ENCODE measurements around the gene PARD3.

The PARD3 gene

DNA sequence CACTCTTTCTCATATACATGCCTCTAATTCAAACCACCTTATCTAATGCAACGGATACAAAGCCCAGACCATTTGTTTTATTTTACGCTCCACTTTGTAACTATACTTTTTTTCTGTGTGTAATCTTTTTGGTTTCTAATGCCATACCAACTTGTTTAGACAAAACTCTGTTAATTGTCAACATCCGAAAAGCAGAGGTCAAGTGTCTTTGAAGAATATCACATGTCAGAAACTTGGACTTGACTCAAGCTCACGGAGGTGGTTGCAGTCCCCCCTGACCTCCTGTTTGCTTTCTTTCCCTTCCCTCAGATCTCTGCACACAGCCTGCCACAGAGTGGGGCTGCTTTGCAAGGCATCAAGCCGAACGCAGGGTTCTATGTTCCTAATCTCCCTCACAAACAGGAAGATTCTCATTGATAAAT lies 698.9 kb downstream of the PARD3 start:
- no peaks in the 10 kb centered on the region for H3K27me3 ChIP-seq (replicated peaks in 2 of 5; ENCODE audit: control insufficient read depth in 4 of 5, insufficient read depth in 5 of 5, low read length in 4 of 5)
- ChIA-PET POLR2A (no interaction called here), CTCF (interaction anchor here (1.1 kb wide), 1 partner anchor 9 kb away, joined by 3 read pairs; no protein-coding TSS in a partner anchor)
- DNase-seq, result no peak
- H3K27ac ChIP-seq (ENCODE audit: insufficient read depth in 1 of 2, low read depth in 1 of 2, low read length in 2 of 2, poor library complexity in 1 of 2, severe bottlenecking in 2 of 2), result no peak overlapping the region
- peaks cover 0 to 1% (median 0%) of the 10 kb centered on the region in 5 experiments for H3K9me3 ChIP-seq (ENCODE audit: control extremely low read depth in 1 of 5, control insufficient read depth in 4 of 5, insufficient read depth in 2 of 5, low read depth in 1 of 5, low read length in 4 of 5)
- H3K36me3 ChIP-seq (ENCODE audit: control insufficient read depth in 4 of 4, insufficient read depth in 4 of 4, low read length in 3 of 4), result no peaks in the 10 kb centered on the region
- peaks cover 0 to 2% (median under 1%) of the 10 kb centered on the region in 4 experiments for H3K4me1 ChIP-seq (ENCODE audit: control extremely low read depth in 1 of 4, control insufficient read depth in 4 of 4, insufficient read depth in 4 of 4, low read length in 3 of 4)
- H3K4me3 ChIP-seq (ENCODE audit: control insufficient read depth in 1 of 7, extremely low read depth in 1 of 7, insufficient read depth in 4 of 7, low read depth in 2 of 7, low read length in 6 of 7), result no peak overlapping the region
- WGBS (ENCODE audit: insufficient coverage), result 100% methylated on average over 1 of the region's 6 CpGs

DNA sequence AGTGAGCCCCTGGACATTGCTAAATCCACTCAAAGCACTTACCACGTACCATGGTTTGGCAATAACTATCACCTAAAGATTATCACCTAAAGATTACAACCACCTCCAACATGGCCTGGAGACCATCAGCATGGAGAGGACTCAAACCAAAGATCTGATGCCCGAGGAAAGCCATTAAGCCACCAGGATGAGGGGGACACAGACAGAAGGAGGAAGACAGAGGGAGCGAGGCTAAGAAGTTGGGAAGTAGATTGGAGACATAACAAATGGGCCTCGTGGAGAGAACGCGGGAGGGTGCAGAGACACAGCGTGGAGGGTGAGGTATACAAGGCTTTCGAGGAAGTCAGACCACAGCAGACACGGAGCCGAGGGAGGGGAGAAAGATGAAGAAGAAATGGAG lies 700.2 kb downstream of the PARD3 start:
- no peak overlapping the region for H3K4me3 ChIP-seq (ENCODE audit: control insufficient read depth in 1 of 7, extremely low read depth in 1 of 7, insufficient read depth in 4 of 7, low read depth in 2 of 7, low read length in 6 of 7)
- H3K36me3 ChIP-seq (ENCODE audit: control insufficient read depth in 4 of 4, insufficient read depth in 4 of 4, low read length in 3 of 4), result no peaks in the 10 kb centered on the region
- H3K4me1 ChIP-seq (ENCODE audit: control extremely low read depth in 1 of 4, control insufficient read depth in 4 of 4, insufficient read depth in 4 of 4, low read length in 3 of 4), result no peaks in the 10 kb centered on the region
- 91% methylated on average over 8 of the region's 10 CpGs for WGBS (ENCODE audit: insufficient coverage)
- no peak for DNase-seq
- POLR2A ChIA-PET, result no interaction called here
- CTCF ChIA-PET, result no interaction called here
- H3K27me3 ChIP-seq (replicated peaks in 2 of 5; ENCODE audit: control insufficient read depth in 4 of 5, insufficient read depth in 5 of 5, low read length in 4 of 5), result no peaks in the 10 kb centered on the region
- H3K9me3 ChIP-seq (ENCODE audit: control extremely low read depth in 1 of 5, control insufficient read depth in 4 of 5, insufficient read depth in 2 of 5, low read depth in 1 of 5, low read length in 4 of 5), result peaks cover 0 to 1% (median 0%) of the 10 kb centered on the region in 5 experiments
- no peak overlapping the region for H3K27ac ChIP-seq (ENCODE audit: insufficient read depth in 1 of 2, low read depth in 1 of 2, low read length in 2 of 2, poor library complexity in 1 of 2, severe bottlenecking in 2 of 2)

DNA sequence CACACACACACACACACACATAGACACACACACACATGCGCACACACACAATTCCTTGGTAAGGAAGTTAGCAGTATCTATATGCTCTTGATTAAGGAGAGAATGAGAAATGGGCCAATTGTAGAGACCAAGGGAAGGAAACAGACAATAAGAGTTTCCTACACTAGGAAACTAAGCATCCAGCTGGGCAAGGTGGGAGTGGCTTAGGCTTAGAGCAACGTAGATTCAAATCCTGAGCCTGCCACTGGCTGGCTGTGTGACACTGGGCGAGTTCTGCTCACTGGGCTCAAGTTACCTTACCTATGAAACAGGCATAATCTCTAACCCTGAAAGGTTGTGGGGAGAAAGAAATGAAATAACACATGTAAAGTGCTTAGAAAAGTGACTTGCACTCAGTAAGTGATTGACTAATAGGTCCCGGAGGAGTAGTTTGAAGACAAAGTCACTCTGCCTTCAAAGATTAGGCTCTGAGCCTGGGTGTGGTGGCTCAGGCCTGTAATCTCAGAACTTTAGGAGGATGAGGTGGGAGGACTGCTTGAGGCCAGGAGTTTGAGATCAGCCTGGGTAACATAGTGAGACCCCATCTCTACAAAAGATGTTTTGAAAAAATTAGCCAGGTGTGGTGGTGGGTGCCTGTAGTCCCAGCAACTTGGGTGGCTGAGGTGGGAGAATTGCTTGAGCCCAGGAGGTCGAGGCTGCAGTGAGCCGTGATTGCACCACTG lies 701.4 kb downstream of the PARD3 start:
- Histone ChIP-seq H3K36me3 (ENCODE audit: control insufficient read depth in 4 of 4, insufficient read depth in 4 of 4, low read length in 3 of 4) (no peaks in the 10 kb centered on the region), H3K4me3 (ENCODE audit: control insufficient read depth in 1 of 7, extremely low read depth in 1 of 7, insufficient read depth in 4 of 7, low read depth in 2 of 7, low read length in 6 of 7) (no peak overlapping the region), H3K9me3 (ENCODE audit: control extremely low read depth in 1 of 5, control insufficient read depth in 4 of 5, insufficient read depth in 2 of 5, low read depth in 1 of 5, low read length in 4 of 5) (peaks cover 0 to 1% (median 0%) of the 10 kb centered on the region in 5 experiments), H3K27ac (ENCODE audit: insufficient read depth in 1 of 2, low read depth in 1 of 2, low read length in 2 of 2, poor library complexity in 1 of 2, severe bottlenecking in 2 of 2) (no peak overlapping the region), H3K4me1 (ENCODE audit: control extremely low read depth in 1 of 4, control insufficient read depth in 4 of 4, insufficient read depth in 4 of 4, low read length in 3 of 4) (no peaks in the 10 kb centered on the region), H3K27me3 (replicated peaks in 2 of 5; ENCODE audit: control insufficient read depth in 4 of 5, insufficient read depth in 5 of 5, low read length in 4 of 5) (no peaks in the 10 kb centered on the region)
- DNase-seq, result no peak
- ChIA-PET POLR2A (no interaction called here), CTCF (no interaction called here)
- 90% methylated on average over 4 of the region's 6 CpGs for WGBS (ENCODE audit: insufficient coverage)

DNA sequence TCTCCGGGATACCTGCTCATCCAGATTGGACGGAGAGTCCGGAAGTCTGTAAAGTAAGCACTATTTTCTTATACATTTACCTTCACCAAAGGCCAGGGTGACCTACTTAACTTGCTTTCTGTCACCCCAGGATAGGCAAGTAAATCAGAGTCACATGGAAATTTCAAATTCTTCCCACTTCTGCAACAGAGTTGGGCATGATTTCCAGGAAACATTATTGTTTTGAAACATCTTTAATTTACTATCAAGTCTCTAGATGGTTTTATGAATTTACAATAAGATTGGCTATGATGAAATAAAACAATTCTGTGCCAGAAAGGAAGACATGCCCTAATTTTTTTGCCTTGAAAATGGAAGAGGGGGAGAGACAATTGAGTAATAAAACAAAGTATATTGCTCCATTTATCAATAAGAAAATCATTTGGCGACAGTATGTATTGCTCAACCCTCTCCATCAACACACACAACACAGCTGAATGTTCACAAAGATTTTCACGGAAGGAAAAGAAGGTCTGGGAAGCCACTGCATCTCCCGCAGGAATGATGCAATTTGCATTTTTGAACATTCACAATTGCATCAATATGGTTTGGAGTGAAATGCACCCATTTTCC lies 702.8 kb downstream of the PARD3 start:
- DNase-seq, result no peak
- CTCF ChIA-PET, result no interaction called here
- POLR2A ChIA-PET, result no interaction called here
- H3K9me3 ChIP-seq (ENCODE audit: control extremely low read depth in 1 of 5, control insufficient read depth in 4 of 5, insufficient read depth in 2 of 5, low read depth in 1 of 5, low read length in 4 of 5), result peaks cover 0 to 1% (median 0%) of the 10 kb centered on the region in 5 experiments
- no peaks in the 10 kb centered on the region for H3K27me3 ChIP-seq (replicated peaks in 2 of 5; ENCODE audit: control insufficient read depth in 4 of 5, insufficient read depth in 5 of 5, low read length in 4 of 5)
- no peak overlapping the region for H3K4me3 ChIP-seq (ENCODE audit: control insufficient read depth in 1 of 7, extremely low read depth in 1 of 7, insufficient read depth in 4 of 7, low read depth in 2 of 7, low read length in 6 of 7)
- WGBS (ENCODE audit: insufficient coverage), result 100% methylated on average over 2 of the region's 6 CpGs
- H3K36me3 ChIP-seq (ENCODE audit: control insufficient read depth in 4 of 4, insufficient read depth in 4 of 4, low read length in 3 of 4), result no peaks in the 10 kb centered on the region
- H3K4me1 ChIP-seq (ENCODE audit: control extremely low read depth in 1 of 4, control insufficient read depth in 4 of 4, insufficient read depth in 4 of 4, low read length in 3 of 4), result no peaks in the 10 kb centered on the region
- no peak overlapping the region for H3K27ac ChIP-seq (ENCODE audit: insufficient read depth in 1 of 2, low read depth in 1 of 2, low read length in 2 of 2, poor library complexity in 1 of 2, severe bottlenecking in 2 of 2)

DNA sequence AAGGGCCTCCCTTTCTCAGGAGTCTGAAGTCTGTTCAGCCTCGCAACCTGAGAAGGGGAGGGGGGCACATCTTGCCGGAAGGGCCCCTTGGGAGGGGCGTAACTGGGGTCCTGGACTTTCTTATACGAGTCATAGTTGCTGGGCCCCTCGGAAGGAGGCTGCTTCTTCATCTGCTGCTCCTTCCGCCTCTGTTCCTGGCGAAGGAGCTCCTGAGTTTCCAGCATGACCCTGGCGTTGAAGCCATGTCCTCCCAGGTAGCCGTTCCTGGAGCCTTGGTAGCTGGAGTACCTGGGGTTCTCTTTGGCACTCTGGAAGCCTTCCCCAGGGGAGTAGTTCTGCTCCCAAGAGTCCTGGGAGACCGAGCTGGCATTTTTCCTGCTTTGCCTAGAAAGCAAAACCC lies 703.9 kb downstream of the PARD3 start:
- 97% methylated on average over 9 of the region's 10 CpGs for WGBS (ENCODE audit: insufficient coverage)
- Histone ChIP-seq H3K4me3 (ENCODE audit: control insufficient read depth in 1 of 7, extremely low read depth in 1 of 7, insufficient read depth in 4 of 7, low read depth in 2 of 7, low read length in 6 of 7) (no peak overlapping the region), H3K36me3 (ENCODE audit: control insufficient read depth in 4 of 4, insufficient read depth in 4 of 4, low read length in 3 of 4) (no peaks in the 10 kb centered on the region), H3K4me1 (ENCODE audit: control extremely low read depth in 1 of 4, control insufficient read depth in 4 of 4, insufficient read depth in 4 of 4, low read length in 3 of 4) (no peaks in the 10 kb centered on the region), H3K9me3 (ENCODE audit: control extremely low read depth in 1 of 5, control insufficient read depth in 4 of 5, insufficient read depth in 2 of 5, low read depth in 1 of 5, low read length in 4 of 5) (peaks cover 0 to 1% (median 0%) of the 10 kb centered on the region in 5 experiments), H3K27me3 (replicated peaks in 2 of 5; ENCODE audit: control insufficient read depth in 4 of 5, insufficient read depth in 5 of 5, low read length in 4 of 5) (no peaks in the 10 kb centered on the region), H3K27ac (ENCODE audit: insufficient read depth in 1 of 2, low read depth in 1 of 2, low read length in 2 of 2, poor library complexity in 1 of 2, severe bottlenecking in 2 of 2) (no peak overlapping the region)
- ChIA-PET CTCF (no interaction called here), POLR2A (no interaction called here)
- no peak for DNase-seq

DNA sequence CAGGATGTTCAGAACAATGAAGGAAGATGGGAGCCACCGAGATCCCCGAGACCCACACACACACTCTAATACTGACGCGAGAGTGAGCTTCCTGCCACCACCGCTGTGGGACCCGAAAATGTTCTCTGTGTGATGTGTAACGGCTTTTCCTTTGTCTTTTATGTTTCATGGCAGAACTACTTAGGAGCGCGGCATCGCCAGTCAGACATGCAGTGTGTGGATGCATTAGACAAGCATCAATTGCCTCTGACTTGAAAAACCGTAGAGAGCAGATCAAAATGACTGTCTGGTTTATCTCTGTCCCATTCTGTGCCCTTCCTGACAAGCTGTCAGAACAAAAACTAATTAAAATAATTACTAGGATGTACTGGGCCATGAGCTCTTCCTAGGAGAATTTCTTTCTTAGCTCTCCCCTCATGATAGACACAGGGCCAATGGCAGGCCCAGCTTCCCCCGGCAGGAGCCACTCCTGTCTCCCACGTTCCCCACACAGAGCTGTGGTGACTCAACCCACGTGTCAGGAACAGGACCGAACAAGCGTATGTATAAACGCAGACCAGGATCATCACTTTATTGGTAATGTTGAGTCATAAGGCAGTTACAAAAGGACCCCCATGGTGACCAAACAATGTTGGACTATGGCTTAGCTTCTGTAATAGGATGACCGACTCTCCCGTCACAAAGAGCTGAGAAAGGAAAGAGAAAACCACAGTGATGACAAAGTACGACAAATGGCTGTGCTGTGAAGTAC lies 705.0 kb downstream of the PARD3 start:
- 93% methylated on average over 20 of the region's 20 CpGs for WGBS (ENCODE audit: insufficient coverage)
- Histone ChIP-seq H3K9me3 (ENCODE audit: control extremely low read depth in 1 of 5, control insufficient read depth in 4 of 5, insufficient read depth in 2 of 5, low read depth in 1 of 5, low read length in 4 of 5) (peaks cover 0 to 1% (median 0%) of the 10 kb centered on the region in 5 experiments), H3K27ac (ENCODE audit: insufficient read depth in 1 of 2, low read depth in 1 of 2, low read length in 2 of 2, poor library complexity in 1 of 2, severe bottlenecking in 2 of 2) (no peak overlapping the region), H3K36me3 (ENCODE audit: control insufficient read depth in 4 of 4, insufficient read depth in 4 of 4, low read length in 3 of 4) (no peaks in the 10 kb centered on the region), H3K4me1 (ENCODE audit: control extremely low read depth in 1 of 4, control insufficient read depth in 4 of 4, insufficient read depth in 4 of 4, low read length in 3 of 4) (peaks cover 0 to 3% (median 0%) of the 10 kb centered on the region in 4 experiments), H3K27me3 (replicated peaks in 2 of 5; ENCODE audit: control insufficient read depth in 4 of 5, insufficient read depth in 5 of 5, low read length in 4 of 5) (no peaks in the 10 kb centered on the region), H3K4me3 (ENCODE audit: control insufficient read depth in 1 of 7, extremely low read depth in 1 of 7, insufficient read depth in 4 of 7, low read depth in 2 of 7, low read length in 6 of 7) (no peak overlapping the region)
- POLR2A ChIA-PET, result interaction anchor here (0.6 kb wide), 1 partner anchor 134 kb away, joined by 7 read pairs; no protein-coding TSS in a partner anchor
- CTCF ChIA-PET, result interaction anchor here (0.9 kb wide), 1 partner anchor 8 kb away, joined by 3 read pairs; no protein-coding TSS in a partner anchor
- DNase-seq, result no peak
